Duodenal mucosa (tissue), 2 donors: Measurements from ENCODE around the gene FHIP1B.

Experiments used
- H3K27ac ChIP-seq: one replicate; pipeline ENCODE4 v1.7.0; 2013; ENCODE audit warnings: low read depth, low read length
- H3K27me3 ChIP-seq, 2 donors: one replicate each; pipeline ENCODE4 v1.7.0; 2013; ENCODE audit warnings: low read length in 2 of 2, control low read depth in 1 of 2; ENCODE audit not compliant: insufficient read depth in 2 of 2, control insufficient read depth in 1 of 2
- H3K36me3 ChIP-seq, 2 donors: one replicate each; pipeline ENCODE4 v1.7.0; 2013; ENCODE audit warnings: low read length in 2 of 2, control low read depth in 1 of 2; ENCODE audit not compliant: insufficient read depth in 2 of 2, control insufficient read depth in 1 of 2
- H3K4me1 ChIP-seq, 2 donors: one replicate each; pipeline ENCODE4 v1.7.0; 2013; ENCODE audit warnings: low read length in 2 of 2, control low read depth in 1 of 2; ENCODE audit not compliant: insufficient read depth in 2 of 2, control insufficient read depth in 1 of 2
- H3K4me3 ChIP-seq, 2 donors: one replicate each; pipeline ENCODE4 v1.7.0; 2013; ENCODE audit warnings: low read length in 2 of 2, low read depth in 1 of 2
- H3K9ac ChIP-seq, 2 donors: one replicate each; pipeline ENCODE4 v1.7.0; 2013; ENCODE audit warnings: low read length in 2 of 2, low read depth in 1 of 2
- H3K9me3 ChIP-seq, 2 donors: one replicate each; pipeline ENCODE4 v1.7.0; 2013; ENCODE audit warnings: low read length in 2 of 2, control low read depth in 1 of 2; ENCODE audit not compliant: control insufficient read depth in 1 of 2

Gene FHIP1B

GRCh38 chr11:6225024-6225423 is 9.4 kb downstream of the FHIP1B start:
- Histone ChIP-seq H3K9me3 (no peaks in the 10 kb centered on the region), H3K27me3 (no peaks in the 10 kb centered on the region), H3K4me3 (no peak overlapping the region), H3K27ac (no peak overlapping the region), H3K4me1 (peaks cover 26 to 37% of the 10 kb centered on the region in 2 donors), H3K9ac (no peak overlapping the region), H3K36me3 (peaks cover 31 to 45% of the 10 kb centered on the region in 2 donors)

DNA sequence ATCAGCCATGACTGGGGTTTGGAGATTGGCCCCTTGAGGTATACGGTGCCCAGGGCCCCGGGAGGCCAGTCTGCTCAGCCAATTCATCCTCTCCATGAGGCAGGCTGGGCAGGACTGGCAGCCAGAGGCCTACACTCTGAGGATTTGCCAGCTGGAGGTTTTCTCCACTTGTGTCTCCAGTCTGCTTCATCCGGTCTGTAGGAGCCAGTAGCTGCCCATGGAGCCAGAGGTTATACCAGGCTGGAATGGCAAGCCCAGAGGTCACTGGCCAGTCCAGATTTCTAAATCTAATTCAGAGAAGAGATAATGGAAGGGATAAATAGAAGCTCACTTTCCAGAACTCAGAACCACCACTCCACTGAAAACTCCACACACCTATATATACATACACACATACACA is 10.0 kb downstream of the FHIP1B start:
- Histone ChIP-seq H3K9me3 (no peaks in the 10 kb centered on the region), H3K27ac (no peak overlapping the region), H3K36me3 (peaks cover 36 to 51% of the 10 kb centered on the region in 2 donors), H3K4me1 (peaks cover 20 to 37% of the 10 kb centered on the region in 2 donors), H3K27me3 (no peaks in the 10 kb centered on the region), H3K4me3 (no peak overlapping the region), H3K9ac (no peak overlapping the region)

DNA sequence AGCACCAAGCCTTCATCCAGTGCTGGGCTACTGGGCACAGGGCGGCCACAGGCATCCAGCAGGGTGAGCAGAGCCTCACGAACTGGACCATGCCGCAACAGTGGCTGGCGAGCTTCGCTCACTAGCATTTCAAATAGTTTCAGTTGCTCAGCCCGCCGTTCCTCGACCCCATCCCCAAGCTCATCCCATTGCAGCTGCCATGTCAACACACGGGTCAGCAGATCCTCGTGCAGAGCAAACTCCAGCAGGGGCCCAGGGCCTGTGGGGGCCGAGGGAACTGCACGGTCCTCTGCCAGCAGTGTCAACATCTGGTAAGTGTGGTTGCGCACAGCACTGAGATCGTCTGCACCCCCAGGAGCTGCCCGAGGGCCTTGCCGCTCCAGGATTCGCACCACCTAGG is 10.6 kb downstream of the FHIP1B start:
- H3K27ac ChIP-seq, result no peak overlapping the region
- no peak overlapping the region for H3K9ac ChIP-seq
- H3K4me3 ChIP-seq, result no peak overlapping the region
- peaks cover 16 to 32% of the 10 kb centered on the region in 2 donors for H3K4me1 ChIP-seq
- H3K27me3 ChIP-seq, result no peaks in the 10 kb centered on the region
- peaks cover 42 to 57% of the 10 kb centered on the region in 2 donors for H3K36me3 ChIP-seq
- no peaks in the 10 kb centered on the region for H3K9me3 ChIP-seq

DNA sequence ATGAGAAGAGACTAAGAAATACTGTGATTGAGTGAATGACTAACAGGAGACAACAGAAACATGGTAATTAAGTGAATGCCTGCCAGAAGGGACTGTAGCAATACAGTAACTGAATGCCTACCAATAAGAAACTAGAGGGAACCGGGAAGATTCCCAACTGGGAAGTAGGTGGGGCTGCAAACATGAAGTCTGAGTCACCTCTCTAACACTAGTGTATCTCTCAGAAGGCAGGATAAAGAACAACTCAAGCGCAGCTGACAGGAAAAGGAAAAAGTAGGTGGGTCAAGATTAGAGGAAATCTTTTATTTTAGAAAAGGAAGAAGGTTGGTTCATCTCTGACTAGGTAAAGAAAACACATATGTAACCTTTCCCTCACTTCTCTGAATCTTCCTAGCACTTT is 15.1 kb downstream of the FHIP1B start:
- no peak overlapping the region for H3K27ac ChIP-seq
- H3K27me3 ChIP-seq, result no peaks in the 10 kb centered on the region
- no peaks in the 10 kb centered on the region for H3K9me3 ChIP-seq
- H3K4me3 ChIP-seq, result no peak overlapping the region
- no peaks in the 10 kb centered on the region for H3K4me1 ChIP-seq
- peaks cover 77 to 98% of the 10 kb centered on the region in 2 donors for H3K36me3 ChIP-seq
- H3K9ac ChIP-seq, result no peak overlapping the region

- Histone ChIP-seq H3K27ac (no peak overlapping the region), H3K9ac (no peak overlapping the region), H3K4me3 (no peak overlapping the region), H3K4me1 (no peaks in the 10 kb centered on the region), H3K36me3 (peaks cover 81 to 98% of the 10 kb centered on the region in 2 donors), H3K27me3 (no peaks in the 10 kb centered on the region), H3K9me3 (no peaks in the 10 kb centered on the region)
Observed at GRCh38 chr11:6217722-6218121, 16.7 kb downstream of the FHIP1B start.

- Histone ChIP-seq H3K27me3 (no peaks in the 10 kb centered on the region), H3K4me3 (no peak overlapping the region), H3K9ac (no peak overlapping the region), H3K4me1 (no peaks in the 10 kb centered on the region), H3K27ac (no peak overlapping the region), H3K36me3 (peaks cover 76 to 98% of the 10 kb centered on the region in 2 donors), H3K9me3 (no peaks in the 10 kb centered on the region)
Observed at GRCh38 chr11:6216501-6216900, 17.9 kb downstream of the FHIP1B start.

GRCh38 chr11:6214530-6214929 is 19.9 kb downstream of the FHIP1B start:
- H3K4me1 ChIP-seq, result no peaks in the 10 kb centered on the region
- no peaks in the 10 kb centered on the region for H3K27me3 ChIP-seq
- H3K4me3 ChIP-seq, result no peak overlapping the region
- no peak overlapping the region for H3K9ac ChIP-seq
- H3K9me3 ChIP-seq, result no peaks in the 10 kb centered on the region
- no peak overlapping the region for H3K27ac ChIP-seq
- H3K36me3 ChIP-seq, result peaks cover 63 to 97% of the 10 kb centered on the region in 2 donors

- no peaks in the 10 kb centered on the region for H3K27me3 ChIP-seq
- no peak overlapping the region for H3K4me3 ChIP-seq
- no peaks in the 10 kb centered on the region for H3K9me3 ChIP-seq
- H3K4me1 ChIP-seq, result no peaks in the 10 kb centered on the region
- no peak overlapping the region for H3K9ac ChIP-seq
- H3K27ac ChIP-seq, result no peak overlapping the region
- H3K36me3 ChIP-seq, result peaks cover 42 to 88% of the 10 kb centered on the region in 2 donors
Observed at GRCh38 chr11:6210274-6210955, 24.0 kb downstream of the FHIP1B start.

DNA sequence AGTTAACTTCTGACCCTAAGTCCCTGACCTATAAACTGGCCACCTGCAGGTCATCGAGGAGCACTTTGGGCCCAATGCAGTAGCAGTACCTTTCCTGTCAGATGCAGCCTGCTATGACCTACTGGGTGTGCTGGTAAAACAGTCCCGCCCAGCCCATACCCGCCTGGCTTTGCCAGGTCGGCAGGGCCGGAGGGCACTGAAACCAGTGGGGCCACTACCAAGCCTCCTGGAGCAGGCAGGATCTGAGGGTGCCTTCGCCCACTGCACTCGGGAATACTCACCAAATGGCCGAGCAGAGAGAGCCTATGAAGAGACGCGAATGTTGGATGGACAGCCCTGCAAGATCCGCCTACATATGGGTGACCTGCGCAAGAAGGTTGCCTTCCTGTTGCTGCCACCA is 24.6 kb downstream of the FHIP1B start:
- no peaks in the 10 kb centered on the region for H3K9me3 ChIP-seq
- no peak overlapping the region for H3K27ac ChIP-seq
- no peaks in the 10 kb centered on the region for H3K27me3 ChIP-seq
- no peak overlapping the region for H3K4me3 ChIP-seq
- peaks cover 37 to 88% of the 10 kb centered on the region in 2 donors for H3K36me3 ChIP-seq
- H3K4me1 ChIP-seq, result no peaks in the 10 kb centered on the region
- no peak overlapping the region for H3K9ac ChIP-seq

- H3K27ac ChIP-seq, result no peak overlapping the region
- no peaks in the 10 kb centered on the region for H3K9me3 ChIP-seq
- H3K9ac ChIP-seq, result no peak overlapping the region
- peaks cover 10 to 72% of the 10 kb centered on the region in 2 donors for H3K36me3 ChIP-seq
- H3K27me3 ChIP-seq, result no peaks in the 10 kb centered on the region
- no peak overlapping the region for H3K4me3 ChIP-seq
- no peaks in the 10 kb centered on the region for H3K4me1 ChIP-seq
Observed at GRCh38 chr11:6206456-6207180, 27.8 kb downstream of the FHIP1B start.
